GM10248 (cell line): ENCODE measurements around the gene MYOG.

Experiments used
- CTCF ChIA-PET: fragments of 300-600 bp; sonication (Branson Sonifier 250); formaldehyde crosslinking; extraction: SDS; loops from one replicate; lab custom pipeline; 2021; ENCODE audit warnings: antibody characterized with exemption; lab: Yijun Ruan, JAX
- POLR2A ChIA-PET: fragments of 350-650 bp; sonication (Branson Sonifier 250); formaldehyde crosslinking; extraction: SDS; loops from one replicate; lab custom pipeline; 2020; ENCODE audit warnings: antibody characterized with exemption; lab: Yijun Ruan, JAX
- DNase-seq: peaks from one replicate; pipeline ENCODE4 v3.0.0; 2012; ENCODE audit errors: extremely low spot score
- TF ChIP-seq, protein P1 (sequence below): IDR thresholded peaks from 2 replicates; pipeline ENCODE4 v1.5.1; 2012; ENCODE audit warnings: mild to moderate bottlenecking, low read depth; ENCODE audit errors: extremely low read depth, missing control alignments, control extremely low read depth

Gene MYOG

DNA sequence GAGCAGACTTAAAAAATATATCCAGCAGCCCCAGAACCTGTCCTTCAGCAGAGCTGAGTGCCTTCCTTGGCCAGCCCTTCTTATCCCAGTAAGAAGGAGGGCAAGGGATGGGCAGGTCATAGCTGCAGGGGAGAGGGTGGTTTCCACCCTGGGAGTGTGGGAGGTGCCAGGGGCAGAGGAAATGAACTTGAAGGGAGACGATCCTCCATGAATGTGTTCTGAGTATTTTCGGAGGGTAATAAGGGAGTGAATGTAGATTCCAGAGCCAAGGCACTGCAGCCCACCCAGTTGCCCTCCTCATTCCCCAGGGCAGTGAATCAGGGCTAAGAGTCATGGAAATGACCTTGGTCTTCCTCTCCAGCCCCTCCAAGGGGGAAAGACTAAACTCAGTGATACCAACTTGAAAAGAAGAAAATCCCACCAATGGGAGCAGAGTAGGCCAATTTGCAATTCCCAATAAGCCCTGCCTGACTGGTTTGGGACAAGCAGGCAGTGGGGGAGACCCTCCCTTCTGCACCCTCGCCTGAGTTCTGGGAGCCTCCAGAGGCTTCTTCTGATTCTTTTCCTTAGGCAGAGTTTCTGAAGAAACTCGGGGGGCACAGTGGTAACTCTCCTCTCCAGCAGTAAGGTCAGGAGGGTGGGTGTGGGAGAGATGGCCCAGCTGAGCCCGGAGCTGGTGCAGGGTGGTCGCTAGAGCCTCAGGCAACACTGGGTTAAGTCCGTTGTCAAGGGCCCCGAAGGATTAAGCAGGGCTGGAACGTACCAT, 4.2 kb downstream of the MYOG start:
- ChIA-PET POLR2A (no interaction called here), CTCF (interaction anchor here (0.8 to 1.1 kb wide), 2 partner anchors 11 to 24 kb away, joined by 3 to 4 read pairs; no protein-coding TSS in a partner anchor)
- DNase-seq: no peak
- TF ChIP-seq, protein P1, sequence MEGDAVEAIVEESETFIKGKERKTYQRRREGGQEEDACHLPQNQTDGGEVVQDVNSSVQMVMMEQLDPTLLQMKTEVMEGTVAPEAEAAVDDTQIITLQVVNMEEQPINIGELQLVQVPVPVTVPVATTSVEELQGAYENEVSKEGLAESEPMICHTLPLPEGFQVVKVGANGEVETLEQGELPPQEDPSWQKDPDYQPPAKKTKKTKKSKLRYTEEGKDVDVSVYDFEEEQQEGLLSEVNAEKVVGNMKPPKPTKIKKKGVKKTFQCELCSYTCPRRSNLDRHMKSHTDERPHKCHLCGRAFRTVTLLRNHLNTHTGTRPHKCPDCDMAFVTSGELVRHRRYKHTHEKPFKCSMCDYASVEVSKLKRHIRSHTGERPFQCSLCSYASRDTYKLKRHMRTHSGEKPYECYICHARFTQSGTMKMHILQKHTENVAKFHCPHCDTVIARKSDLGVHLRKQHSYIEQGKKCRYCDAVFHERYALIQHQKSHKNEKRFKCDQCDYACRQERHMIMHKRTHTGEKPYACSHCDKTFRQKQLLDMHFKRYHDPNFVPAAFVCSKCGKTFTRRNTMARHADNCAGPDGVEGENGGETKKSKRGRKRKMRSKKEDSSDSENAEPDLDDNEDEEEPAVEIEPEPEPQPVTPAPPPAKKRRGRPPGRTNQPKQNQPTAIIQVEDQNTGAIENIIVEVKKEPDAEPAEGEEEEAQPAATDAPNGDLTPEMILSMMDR: no peak

DNA sequence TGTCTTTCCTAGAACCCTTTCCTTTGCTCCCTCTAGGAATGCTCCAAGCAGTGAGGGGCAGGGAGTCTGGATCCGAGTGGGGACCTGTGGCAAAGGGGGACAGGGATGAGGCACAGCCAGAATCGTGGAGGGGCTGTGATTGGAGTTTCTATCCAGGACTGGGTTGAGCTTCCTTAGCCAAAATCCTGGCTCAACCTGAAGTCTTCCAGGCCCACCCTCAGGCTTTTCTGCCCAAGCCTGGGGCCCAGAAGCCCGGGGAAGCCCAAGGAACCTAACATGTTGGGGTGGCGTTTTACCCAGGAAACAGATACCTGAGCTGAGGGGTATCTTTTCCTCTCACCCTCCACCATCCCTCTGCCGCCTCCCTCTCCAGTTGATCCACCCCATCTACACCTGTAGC, 5.4 kb downstream of the MYOG start:
- TF ChIP-seq, protein P1: no peak
- ChIA-PET CTCF (no interaction called here), POLR2A (no interaction called here)
- DNase-seq: no peak

DNA sequence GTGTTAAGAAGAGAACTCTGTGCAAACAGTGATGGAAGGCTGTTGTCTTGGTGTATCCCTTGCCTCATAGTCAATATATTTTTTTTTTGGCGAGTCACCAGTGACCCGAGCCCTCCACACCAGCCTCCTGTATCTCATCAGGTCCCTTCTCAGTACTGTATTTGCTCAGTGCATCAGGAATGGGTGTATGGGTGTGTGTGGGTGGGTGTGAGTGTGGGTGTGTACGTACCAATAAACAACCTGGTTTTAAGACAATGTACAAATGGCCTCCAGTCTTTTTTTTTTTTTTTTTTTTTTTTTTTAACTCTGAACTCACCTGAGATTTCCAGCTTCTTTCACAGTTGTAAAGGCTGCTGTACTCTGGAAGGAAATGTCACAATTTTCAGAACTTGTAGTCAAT, 7.3 kb downstream of the MYOG start:
- DNase-seq: no peak
- ChIA-PET POLR2A (no interaction called here), CTCF (no interaction called here)
- TF ChIP-seq, protein P1: no peak

DNA sequence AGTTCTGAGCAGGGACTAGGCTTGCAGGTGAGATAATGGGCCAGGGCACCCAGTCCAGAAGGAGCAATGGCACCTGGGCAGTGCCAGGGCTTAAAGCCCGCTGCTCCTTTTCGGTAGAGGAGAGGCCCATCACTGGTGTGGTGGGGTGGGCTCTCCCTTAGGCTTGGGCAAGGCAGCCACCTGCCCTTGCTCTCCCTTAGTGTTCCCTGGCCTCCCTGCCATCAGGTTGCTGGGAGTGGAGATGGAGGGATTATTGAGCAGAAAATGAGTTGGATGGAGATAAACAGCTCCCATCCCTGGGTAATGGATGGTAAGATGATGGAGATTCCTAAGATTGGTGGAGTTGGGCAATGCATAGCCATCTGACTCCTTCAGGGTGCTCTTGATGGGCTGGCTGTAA, 7.9 kb downstream of the MYOG start:
- DNase-seq: no peak
- TF ChIP-seq, protein P1: no peak
- CTCF ChIA-PET: interaction anchor here (1.5 kb wide), 1 partner anchor 21 kb away, joined by 4 read pairs; no protein-coding TSS in a partner anchor
- POLR2A ChIA-PET: no interaction called here

DNA sequence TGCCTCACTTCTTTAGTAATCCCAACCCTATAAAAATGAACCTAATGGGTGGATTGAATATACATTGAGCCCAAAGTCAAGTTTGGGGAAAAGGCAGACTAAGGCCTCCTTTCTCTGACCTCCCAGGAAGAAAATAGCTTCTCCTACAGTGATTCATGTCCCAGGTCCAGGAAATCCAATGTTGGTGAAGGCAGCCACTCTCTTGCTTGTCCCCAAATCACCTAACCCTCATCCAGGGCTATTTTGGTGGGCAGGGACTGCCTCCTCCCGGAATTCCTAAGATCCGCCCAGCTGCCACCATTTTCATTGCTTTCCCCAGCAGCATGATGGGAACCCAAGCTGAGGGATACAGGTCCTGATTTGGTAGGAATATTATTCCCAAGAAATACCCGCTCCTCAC, 8.4 kb downstream of the MYOG start:
- no peak for DNase-seq
- TF ChIP-seq, protein P1: no peak
- ChIA-PET CTCF (interaction anchor here (0.9 to 1.5 kb wide), 4 partner anchors 8 to 190 kb away, joined by 3 to 4 read pairs (median 4); partner anchors contain the start of gene MYOG), POLR2A (no interaction called here)

DNA sequence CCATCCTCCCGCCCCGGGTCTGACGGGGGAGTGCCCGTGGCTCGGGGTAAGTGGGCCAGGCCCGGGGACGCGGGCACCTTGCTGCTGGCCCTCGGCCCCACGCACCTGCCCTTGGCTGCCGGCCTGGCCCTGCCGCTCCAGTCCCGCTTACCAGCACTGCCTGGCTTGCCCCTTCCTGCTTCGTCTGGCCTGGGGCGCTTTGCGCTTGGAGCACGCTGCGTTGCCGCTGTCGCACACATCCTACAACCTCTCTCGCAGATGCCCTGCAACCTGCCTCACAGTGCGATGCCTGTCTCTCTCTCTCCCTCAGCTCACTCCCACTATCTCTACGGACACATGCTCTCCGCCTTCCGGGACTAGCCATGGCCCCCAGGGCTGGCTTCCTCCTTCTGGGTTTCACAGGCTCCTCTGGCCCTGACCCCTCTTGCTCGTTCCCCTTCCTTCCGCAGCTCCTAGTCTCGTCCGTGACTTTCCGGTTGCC, 9.7 kb downstream of the MYOG start:
- DNase-seq: no peak
- CTCF ChIA-PET: no interaction called here
- POLR2A ChIA-PET: no interaction called here
- TF ChIP-seq, protein P1: no peak
